ENCODE results near the gene CATSPERB.
"Not testable (repeated sequence)": the region's sequence is repeated elsewhere in the genome, so short reads cannot be mapped to it uniquely, and the experiment has no call there.

- TF ChIP-seq CTCF, POLR2A, EP300 (IDR thresholded peaks at IDR 0.05): not testable (repeated sequence)
These were observed 44.5 kb downstream of the CATSPERB start for GRCh38 chr14:91687436-91687835.

All from tibial nerve (tissue), 4 donors.